Left hindlimb (tissue), 1 donor: ENCODE measurements around the gene SCN1B.
"Not testable (repeated sequence)": the region's sequence is repeated elsewhere in the genome, so short reads cannot be mapped to it uniquely, and the experiment has no call there.

Experiments used
- DNase-seq: peaks from one replicate; pipeline ENCODE4 v3.0.0-alpha.2; 2018

SCN1B gene

DNA sequence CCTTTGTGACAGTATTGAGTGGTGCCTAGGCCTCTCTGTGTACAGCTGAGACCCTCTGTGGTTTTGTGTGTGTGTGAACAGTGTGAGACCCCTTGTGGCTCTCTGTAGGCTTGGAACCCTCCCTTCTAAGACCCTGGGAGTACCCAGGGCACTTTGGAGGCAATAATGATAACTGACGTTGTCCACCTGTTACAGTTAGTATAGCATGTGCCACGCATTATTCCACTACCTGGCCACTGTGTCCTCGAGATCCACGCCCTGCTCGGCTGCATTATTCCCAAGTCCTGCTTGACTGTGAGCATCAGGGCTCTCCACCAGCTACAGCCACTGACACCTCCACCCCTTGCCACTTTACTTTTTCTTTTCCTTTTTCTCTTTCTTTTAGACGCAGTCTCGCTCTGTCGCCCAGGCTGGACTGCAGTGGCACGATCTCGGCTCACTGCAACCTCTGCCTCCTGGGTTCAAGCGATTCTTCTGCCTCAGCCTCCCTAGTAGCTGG, 28.2 kb upstream of the SCN1B start:
- no peak for DNase-seq

- no peak for DNase-seq
These were observed 25.6 kb upstream of the SCN1B start for GRCh38 chr19:35004517-35005255.

GRCh38 chr19:35005256-35005977, 24.9 kb upstream of the SCN1B start:
- peak; percentile 20 for DNase-seq

DNA sequence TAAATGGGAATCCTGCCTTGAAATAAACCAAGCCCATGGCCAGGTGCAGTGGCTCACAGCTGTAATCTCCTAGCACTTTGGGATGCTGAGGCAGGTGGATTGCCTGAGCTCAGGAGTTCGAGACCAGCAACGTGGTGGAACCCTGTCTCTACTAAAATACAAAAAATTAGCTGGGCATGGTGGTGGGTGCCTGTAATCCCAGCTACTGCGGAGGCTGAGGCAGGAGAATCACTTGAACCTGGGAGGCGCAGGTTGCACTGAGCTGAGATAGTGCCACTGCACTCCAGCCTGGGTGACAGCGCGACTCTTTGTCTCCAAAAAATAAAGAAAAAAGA, 24.3 kb upstream of the SCN1B start:
- not testable (repeated sequence) for DNase-seq

DNA sequence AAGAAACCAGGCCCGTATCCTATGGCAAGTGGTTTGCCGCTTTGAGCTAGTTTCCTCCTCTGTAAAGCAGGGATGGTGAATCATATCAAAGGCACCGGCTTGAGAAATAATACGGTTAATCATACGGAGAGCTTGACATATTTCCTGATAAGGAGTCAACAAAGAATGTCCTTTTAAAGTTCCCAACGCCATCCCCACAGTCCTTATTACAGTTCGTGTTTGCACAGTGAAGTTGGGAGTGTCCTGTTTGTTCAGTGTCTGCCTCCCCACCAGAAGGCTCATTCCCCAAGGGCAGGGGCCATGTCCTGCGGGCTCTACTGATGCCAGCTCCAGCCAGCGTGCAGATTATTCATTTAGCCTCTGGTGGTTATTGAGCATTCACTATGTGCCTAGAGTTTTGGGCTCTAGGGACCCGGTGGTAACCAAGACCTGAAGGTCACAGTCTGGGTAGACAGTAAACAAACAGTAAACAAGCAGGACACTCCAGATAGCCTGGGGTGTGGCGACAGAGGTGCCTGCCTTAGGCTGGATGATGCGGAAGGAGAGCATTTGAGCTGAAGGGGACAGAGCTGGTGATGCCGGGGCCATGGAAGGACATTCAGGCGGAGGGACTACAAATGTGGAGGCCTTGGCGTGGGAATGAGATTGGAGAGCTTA, 23.8 kb upstream of the SCN1B start:
- DNase-seq, result no peak

GRCh38 chr19:35006999-35007365, 23.3 kb upstream of the SCN1B start:
- DNase-seq, result no peak

DNA sequence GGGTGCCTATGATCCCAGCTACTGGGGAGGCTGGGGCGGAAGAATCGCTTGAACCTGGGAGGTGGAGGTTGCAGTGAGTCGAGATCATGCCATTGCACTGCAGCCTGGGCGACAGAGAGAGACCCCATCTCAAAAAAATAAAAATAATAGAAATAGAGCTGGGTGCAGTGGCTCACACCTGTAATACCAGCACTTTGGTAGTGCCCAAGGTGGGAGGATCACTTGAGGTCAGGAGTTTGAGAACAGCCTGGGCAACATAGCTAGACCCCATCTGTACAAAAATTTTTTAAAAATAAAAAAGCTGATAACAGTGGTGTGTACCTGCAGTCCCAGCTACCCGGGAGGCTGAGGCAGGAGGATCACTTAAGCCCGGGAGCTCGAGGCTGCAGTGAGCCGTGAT, 22.8 kb upstream of the SCN1B start:
- not testable (repeated sequence) for DNase-seq

DNA sequence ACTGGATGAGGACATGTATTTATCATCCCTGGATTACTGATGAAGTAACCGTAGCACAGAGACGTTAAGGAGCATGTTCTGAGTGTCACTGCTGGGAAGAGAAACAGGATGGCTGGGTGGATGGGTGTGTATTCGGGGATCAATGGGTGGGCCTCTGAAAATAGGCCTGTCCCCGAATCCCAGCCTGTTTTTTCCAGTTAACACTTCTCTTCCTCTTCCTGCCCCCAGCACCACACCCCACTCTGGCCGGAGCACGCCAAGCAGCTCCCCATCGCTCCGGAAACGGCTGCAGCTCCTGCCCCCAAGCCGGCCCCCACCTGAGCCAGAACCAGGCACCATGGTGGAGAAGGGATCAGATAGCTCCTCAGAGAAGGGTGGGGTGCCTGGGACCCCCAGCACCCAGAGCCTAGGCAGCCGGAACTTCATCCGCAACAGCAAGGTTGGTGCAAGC, 21.4 kb upstream of the SCN1B start:
- no peak for DNase-seq

- DNase-seq, result no peak
These were observed 20.6 kb upstream of the SCN1B start for GRCh38 chr19:35009424-35010415.

- no peak for DNase-seq
These were observed 19.1 kb upstream of the SCN1B start for GRCh38 chr19:35011091-35011689.

DNA sequence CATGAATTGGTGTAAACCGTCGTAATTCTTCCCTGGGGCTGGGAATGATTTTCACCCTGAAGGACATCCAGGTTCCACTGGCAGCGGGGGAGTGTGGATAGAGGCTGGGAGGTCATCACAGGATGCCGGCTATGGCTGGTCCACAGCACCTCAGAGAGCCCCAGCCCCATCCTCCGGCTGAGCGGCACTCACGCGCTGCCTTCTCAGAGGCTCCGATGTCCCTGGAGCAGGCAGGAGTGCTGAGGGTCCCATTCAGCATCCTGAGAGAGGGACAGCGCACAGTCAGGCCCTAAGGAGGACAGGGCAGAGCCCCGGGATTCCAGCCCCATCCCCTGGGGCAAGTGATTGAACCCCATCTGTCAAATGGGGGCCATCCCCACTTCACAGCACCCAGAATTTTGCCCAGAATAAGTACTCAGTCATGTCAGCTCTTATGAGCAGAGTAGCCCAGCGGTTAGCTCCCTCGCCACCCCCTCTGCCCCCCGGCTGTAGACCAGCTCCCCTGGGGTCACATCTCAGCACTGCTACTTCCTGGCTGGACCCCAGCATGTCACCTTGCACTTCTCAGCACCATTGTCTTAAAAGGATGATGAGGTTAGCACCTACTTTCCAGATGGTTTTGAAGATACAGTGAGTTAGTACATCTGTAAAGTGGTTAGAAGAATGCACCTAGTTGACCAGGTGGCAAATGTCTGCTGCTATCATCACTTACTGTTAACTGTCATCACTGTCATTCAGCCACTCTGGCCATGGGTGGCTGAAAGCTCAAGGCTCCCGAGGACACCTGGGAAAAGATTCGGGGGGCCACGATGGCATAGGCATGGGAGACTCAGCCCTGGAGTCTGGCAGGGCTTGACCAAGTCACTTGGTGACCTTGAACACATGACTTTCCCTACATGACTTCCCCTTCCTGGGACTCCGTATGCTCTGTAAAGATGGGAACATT, 18.3 kb upstream of the SCN1B start:
- no peak for DNase-seq

- DNase-seq, result peak; percentile 80
These were observed 17.0 kb upstream of the SCN1B start for GRCh38 chr19:35013041-35013819.

DNA sequence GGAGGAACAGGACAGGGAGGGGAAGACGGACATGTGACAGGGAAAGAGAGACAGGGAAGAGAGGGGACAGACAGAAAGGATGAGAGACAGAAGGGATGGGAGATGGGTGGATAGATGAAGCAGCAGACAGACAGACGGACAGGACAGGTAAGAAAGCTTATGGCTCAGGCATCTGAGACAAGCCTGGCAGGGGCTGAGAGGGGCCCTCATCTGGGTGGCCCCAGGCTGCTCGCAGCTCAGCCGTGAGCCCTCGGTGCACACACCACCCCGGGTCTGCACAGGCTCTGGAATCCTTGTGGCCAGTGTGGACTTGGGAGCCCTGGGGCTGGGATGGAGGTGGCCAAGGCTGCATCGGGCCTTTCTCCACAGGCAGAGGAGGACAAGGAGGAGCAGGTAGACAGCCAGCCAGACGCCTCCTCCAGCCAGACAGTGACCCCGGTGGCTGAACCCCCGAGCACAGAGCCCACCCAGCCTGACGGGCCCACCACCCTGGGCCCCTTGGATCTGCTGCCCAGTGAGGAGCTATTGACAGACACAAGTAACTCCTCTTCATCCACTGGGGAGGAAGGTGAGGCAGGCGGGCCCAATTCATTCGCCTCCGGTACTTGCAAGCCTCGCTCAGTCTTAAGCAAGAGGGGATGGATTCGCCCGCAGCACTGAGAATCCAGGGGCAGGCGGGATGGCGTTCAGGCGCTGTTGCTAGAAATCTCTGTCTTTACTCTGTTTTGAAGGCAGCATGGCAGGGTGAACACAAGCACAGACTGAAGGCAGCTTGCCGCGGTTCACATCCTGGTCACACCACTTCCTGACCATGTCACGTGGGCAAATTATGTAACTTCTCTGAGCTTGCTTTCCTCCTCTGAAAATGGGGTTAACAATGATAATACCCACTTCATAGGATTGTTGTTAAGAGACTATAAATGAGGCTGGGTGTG, 16.2 kb upstream of the SCN1B start:
- no peak for DNase-seq

DNA sequence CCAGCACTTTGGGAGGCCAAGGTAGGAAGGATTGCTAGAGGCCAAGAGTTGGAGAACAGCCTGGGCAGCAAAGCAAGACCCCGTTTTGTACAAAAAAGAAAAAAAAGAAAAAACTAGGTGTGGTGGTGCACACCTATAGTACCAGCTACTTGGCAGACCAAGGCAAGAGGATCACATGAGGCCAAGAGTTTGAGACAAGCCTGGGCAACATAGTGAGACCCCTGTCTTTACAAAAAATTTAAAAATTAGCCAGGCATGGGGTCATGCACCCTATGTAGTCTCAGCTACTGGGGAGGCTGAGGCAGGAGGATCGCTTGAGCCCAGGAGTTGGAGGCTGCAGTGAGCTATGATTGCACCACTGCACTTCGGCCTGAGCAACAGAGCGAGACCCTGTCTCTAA, 15.5 kb upstream of the SCN1B start:
- not testable (repeated sequence) for DNase-seq

DNA sequence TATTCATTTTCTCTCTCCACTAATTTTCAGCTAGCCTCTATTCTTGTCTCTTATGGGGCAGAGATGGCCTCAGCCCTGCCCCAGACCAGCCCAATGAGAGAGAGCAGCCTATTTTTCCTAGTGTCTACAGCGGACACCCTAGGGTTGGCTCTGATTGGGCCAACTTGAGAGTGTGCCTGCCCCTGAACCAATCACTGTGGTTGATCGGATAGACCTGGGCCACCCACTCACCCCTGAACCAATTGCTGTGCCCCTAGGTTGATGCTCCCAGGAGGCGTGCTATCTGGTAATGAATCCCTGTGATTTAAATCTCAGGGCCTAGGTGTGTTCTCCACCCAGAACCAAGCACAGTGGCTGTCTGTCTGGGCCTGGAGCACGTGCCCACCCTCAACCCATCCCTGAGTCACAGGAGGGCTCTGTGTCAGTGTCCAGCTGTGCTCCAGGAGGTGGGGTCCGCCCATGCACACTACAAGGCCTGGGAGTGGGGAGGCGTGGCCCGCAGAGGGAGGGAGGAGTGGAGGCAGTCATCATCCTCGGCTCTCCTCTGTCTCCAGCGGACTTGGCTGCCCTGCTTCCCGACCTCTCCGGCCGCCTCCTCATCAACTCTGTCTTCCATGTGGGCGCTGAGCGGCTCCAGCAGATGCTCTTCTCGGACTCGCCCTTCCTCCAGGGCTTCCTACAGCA, 14.9 kb upstream of the SCN1B start:
- no peak for DNase-seq

DNA sequence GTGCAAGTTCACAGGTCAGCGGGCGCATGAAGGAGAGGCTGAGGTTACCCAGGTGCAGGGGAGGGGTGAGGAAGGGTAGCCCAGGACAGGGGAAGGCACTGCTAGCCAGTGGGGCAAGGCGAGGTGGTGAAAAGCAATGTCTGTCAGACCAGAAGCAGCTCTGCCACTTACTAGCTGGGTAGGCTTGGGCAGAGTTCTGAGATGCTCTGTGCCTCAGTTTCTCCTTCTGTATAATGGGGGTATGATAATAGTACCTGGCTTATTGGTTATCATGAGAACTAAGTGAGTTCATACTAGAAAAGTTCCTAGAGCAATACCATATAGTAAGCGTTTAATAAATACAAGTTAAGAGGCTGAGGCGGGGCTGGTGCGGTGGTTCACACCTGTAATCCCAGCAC, 14.3 kb upstream of the SCN1B start:
- no peak for DNase-seq

DNA sequence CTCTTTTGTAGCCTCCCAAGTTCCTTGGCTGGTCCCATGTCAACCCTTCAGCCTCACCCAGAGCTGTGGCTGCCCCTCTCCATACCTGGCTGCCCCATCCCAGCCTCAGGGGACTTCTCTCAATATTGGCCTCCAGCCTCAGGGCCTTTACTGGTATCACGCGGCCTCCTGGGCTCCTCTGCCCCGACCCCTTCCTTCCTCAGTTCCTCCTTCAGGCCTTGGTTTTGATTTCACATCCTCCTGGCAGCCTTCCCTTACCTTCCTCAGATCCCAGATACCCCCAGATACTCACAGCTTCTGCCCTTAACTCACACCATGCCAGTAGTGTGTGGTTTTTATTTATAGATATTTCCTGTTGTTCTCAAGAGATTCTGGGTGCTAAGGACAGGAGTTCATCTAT, 12.8 kb upstream of the SCN1B start:
- DNase-seq, result no peak

DNA sequence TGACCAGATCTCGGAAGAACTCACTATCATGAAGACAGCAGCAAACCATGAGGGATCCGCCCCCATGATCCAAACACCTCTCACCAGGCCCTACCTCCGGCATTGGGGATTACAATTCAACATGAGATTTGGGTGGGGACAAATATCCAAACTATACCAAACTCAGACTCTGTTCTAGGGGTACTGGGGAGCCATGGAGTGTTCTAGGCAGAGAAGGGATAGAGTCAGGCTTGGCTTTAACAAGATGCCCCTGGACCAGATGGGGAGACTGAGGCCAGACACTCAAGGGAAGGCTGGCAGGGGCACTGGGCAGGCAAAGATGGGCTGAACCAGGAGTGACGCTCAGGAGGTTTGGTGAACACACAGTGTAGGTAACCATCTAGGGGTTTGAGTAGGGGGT, 11.9 kb upstream of the SCN1B start:
- no peak for DNase-seq
